HG02973 (cell line): ENCODE results near the gene IGF1R.

Experiments used
- ATAC-seq: cut with Tn5 transposase; IDR thresholded peaks from one replicate; pipeline ENCODE4 v1.9.1; 2021; ENCODE audit warnings: moderate library complexity; ENCODE audit not compliant: unreplicated experiment

IGF1R gene

DNA sequence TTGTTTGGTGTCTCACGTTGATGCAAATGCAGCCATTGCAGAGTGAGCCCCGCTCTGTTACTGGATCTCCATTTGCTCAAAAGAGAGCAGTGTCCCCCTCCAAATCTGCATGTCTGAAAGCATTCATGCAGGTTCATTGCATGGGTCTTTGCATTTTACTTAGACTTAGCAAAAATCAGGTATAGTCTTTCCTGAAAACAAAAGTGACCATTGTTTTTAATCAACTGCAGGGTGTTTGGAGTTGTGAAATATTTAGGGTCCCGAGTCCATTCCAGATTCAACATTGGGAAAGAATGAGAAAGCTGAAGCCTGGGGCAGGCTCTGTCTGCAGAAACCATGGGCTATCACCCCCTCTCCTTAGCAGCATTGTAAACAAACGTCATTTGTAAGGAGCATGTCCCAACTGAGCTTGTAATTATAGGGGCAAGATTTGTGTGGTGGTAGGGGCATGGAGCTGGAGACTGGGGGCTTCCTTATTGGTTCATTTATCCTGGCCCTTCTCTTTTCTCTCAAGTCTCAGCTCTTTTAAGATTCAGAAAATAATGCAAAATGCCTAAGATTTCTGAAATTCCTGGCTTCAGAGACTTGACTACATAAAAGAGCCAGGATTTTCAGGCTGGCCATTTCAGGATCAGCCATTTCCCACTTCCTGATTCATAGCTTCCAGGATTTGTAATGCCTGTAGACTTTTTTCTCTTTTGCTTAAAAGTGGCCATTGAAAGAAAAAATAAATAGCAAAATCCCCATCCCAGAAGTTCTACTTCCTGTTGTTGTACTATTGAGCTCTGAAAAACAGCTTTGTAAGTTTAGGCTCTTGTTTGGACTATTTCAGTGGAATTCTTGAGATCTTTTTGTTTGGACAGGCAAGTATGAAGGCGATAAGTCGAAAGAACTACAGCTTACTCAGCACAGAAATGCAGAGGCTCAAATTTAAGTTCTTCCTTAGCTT, 23.0 kb downstream of the IGF1R start:
- no peak for ATAC-seq

- no peak for ATAC-seq
These were observed 24.8 kb downstream of the IGF1R start for GRCh38 chr15:98673133-98673532.

DNA sequence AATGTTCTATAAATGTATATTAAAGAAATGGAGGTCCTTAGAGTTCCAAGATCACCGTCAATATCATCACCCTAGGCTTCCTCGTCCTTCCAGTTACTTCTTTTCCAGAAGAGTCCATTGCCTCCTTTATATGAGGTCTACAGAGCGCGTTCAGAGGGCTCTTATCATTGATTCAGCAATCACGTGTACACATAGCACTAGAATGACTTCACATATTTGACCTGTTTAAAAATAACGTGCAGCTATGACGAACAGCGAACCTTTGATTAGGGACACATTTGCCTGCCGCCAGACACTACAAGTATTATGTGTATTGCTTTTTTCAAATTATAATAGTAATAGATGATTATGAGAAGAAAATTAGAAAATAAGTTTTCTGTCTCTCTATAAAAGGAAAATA, 26.0 kb downstream of the IGF1R start:
- ATAC-seq = no peak

- ATAC-seq = no peak
These were observed 28.4 kb downstream of the IGF1R start for GRCh38 chr15:98676586-98677270.

- no peak for ATAC-seq
These were observed 29.2 kb downstream of the IGF1R start for GRCh38 chr15:98677345-98678059.

GRCh38 chr15:98678484-98678883, 30.1 kb downstream of the IGF1R start:
- no peak for ATAC-seq

DNA sequence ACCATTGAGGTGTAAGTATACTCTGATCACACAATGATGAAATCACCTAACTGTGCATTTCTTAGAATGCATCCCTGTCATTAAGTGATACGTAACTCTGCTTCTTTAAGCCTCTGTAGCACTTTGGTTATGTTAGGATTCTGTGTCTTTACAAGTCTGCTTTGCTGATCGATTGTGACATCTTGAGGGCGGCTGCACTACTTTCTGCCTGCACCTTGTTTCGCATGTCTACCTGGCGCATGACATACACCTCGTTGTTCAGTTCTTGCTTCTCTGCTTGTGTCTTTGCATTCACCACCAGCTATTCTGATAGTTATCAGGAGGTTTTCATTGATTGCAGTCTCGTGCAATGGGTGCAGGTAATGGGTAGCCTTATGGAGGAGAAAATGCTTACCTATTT, 32.7 kb downstream of the IGF1R start:
- ATAC-seq = no peak

- no peak for ATAC-seq
These were observed 34.8 kb downstream of the IGF1R start for GRCh38 chr15:98682992-98683701.

- ATAC-seq = no peak
These were observed 35.5 kb downstream of the IGF1R start for GRCh38 chr15:98683831-98684230.

GRCh38 chr15:98684436-98684835, 36.1 kb downstream of the IGF1R start:
- no peak for ATAC-seq

DNA sequence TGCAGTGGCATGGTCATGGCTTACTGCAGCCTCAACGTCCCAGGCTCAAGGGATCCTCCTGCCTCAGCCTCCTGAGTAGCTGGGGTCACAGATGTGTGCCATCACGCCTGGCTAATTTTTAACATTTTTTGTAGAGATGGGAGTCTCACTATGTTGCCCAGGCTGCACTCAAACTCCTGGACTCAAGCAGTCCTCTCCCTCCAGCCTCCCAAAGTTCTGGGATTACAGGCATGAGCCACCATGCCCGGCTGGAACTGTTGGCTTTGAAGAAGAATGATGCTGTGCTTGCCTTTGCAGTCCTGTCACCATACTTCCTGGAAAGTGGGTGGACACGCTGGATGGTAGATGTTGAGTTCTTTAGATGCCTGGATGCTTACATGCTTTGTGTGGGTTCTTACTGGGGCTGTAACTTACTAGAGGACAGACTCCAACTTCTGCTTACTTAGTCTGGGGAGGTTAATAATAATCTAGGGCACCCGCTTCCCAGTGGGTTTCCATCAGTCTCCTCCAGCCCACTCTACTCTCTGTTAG, 36.7 kb downstream of the IGF1R start:
- no peak for ATAC-seq

- ATAC-seq = no peak
These were observed 38.6 kb downstream of the IGF1R start for GRCh38 chr15:98686983-98687382.

DNA sequence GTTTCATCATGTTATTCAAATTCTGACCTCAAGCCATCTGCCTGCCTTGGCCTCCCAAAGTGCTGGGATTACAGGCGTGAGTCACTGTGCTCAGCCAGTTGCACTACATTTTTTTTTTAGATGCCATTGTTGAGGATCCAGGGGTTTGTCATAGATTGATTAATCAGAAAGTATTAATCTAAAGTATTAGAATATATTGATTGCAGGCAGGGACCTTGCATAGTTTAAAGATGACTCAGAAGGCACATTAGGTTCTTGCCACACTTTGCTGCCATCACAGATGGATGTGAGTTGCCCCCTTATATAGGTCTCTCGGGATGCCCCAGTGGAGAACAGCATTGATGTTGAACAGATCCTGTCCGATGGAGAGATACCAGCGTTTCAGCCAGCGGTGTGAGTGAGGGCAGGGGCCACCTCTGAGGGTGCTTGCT, 41.1 kb downstream of the IGF1R start:
- ATAC-seq = no peak

GRCh38 chr15:98690272-98690950, 42.1 kb downstream of the IGF1R start:
- no peak for ATAC-seq

DNA sequence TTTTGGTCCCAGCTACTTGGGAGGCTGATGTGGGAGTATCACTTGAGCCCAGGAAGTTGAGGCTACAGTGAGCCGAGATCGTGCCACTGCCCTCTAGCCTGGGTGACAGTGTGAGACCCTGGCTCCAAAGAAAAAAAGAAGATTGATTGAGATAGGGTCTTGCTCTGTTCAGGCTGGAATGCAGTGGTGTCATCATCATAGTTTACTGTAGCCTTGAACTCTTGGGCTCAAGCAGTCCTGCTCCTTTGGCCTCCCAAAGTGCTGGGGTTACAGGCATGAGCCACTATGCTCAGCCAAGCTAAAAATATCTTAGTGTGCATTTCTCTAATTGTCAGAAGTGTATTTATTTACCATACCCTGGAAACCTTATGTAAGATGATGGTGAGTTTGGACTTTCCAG, 43.9 kb downstream of the IGF1R start:
- ATAC-seq = no peak

GRCh38 chr15:98694161-98694560, 45.8 kb downstream of the IGF1R start:
- no peak for ATAC-seq

DNA sequence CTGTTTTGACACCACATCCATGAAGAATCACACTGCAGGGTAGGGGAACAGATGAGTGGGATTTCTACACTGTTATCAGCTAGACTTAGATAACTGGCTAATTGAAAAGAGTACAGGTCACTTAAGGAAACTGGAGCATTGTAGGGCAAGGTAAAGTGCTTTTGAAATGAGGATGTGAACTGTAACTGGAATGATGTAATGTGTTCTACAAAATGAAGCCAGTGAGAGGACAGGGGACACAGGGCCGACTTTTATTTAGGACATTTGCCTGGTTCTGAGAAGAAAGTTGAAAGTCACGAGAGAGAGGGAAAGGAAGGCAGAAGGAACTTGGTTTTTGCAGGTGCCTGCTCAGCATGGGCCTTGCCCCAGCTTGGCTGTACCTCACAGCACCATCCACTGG, 50.5 kb downstream of the IGF1R start:
- ATAC-seq = no peak

GRCh38 chr15:98699591-98700424, 51.5 kb downstream of the IGF1R start:
- no peak for ATAC-seq

- no peak for ATAC-seq
These were observed 52.2 kb downstream of the IGF1R start for GRCh38 chr15:98700519-98700918.
